KOPT-K1 (cell line): Measurements from ENCODE around the gene AXL.
A peak's percentile ranks its signal among the peaks of the same experiment; 100 is the strongest.

Experiments used
- H3K27ac ChIP-seq: fragments of 200-600 bp; sonication (generic); 2 replicates; pipeline ENCODE4 v1.5.1; 2016; ENCODE audit warnings: antibody characterized with exemption, mild to moderate bottlenecking, low read depth, low read length; ENCODE audit not compliant: poor library complexity, severe bottlenecking
- H3K36me3 ChIP-seq: fragments of 200-600 bp; sonication (generic); 2 replicates; pipeline ENCODE4 v1.5.1; 2017; ENCODE audit warnings: antibody characterized with exemption, mild to moderate bottlenecking, low read length, moderate library complexity; ENCODE audit not compliant: insufficient read depth
- H3K9me3 ChIP-seq: fragments of 200-600 bp; sonication (generic); 2 replicates; pipeline ENCODE4 v1.5.1; 2017; ENCODE audit warnings: antibody characterized with exemption, low read length, mild to moderate bottlenecking; ENCODE audit not compliant: insufficient read depth, poor library complexity, severe bottlenecking

AXL gene

GRCh38 chr19:41300555-41300954 lies 81.5 kb downstream of the AXL start:
- H3K9me3 ChIP-seq: no peaks in the 10 kb centered on the region
- peaks cover 97% of the 10 kb centered on the region for H3K36me3 ChIP-seq
- no peak overlapping the region for H3K27ac ChIP-seq

- no peaks in the 10 kb centered on the region for H3K9me3 ChIP-seq
- peak overlapping the region; percentile 44 for H3K27ac ChIP-seq
- peaks cover 90% of the 10 kb centered on the region for H3K36me3 ChIP-seq
These were observed 83.8 kb downstream of the AXL start for GRCh38 chr19:41302624-41303351.

GRCh38 chr19:41303954-41304353 lies 84.9 kb downstream of the AXL start:
- peaks cover 84% of the 10 kb centered on the region for H3K36me3 ChIP-seq

GRCh38 chr19:41304706-41305483 lies 85.9 kb downstream of the AXL start:
- Histone ChIP-seq H3K9me3 (no peaks in the 10 kb centered on the region), H3K36me3 (peaks cover 74% of the 10 kb centered on the region), H3K27ac (peak overlapping the region; percentile 98)

More at GRCh38 chr19:41303954-41304353, 84.9 kb downstream of the AXL start:
- H3K9me3 ChIP-seq: no peaks in the 10 kb centered on the region
- no peak overlapping the region for H3K27ac ChIP-seq

GRCh38 chr19:41305927-41306793 lies 87.1 kb downstream of the AXL start:
- H3K9me3 ChIP-seq: no peaks in the 10 kb centered on the region
- H3K27ac ChIP-seq: peak overlapping the region; percentile 98
- H3K36me3 ChIP-seq: peaks cover 62% of the 10 kb centered on the region

- Histone ChIP-seq H3K9me3 (no peaks in the 10 kb centered on the region), H3K27ac (peak overlapping the region; percentile 98), H3K36me3 (peaks cover 57% of the 10 kb centered on the region)
These were observed 88.3 kb downstream of the AXL start for GRCh38 chr19:41307090-41307875.

- Histone ChIP-seq H3K27ac (peak overlapping the region; percentile 98), H3K36me3 (peaks cover 58% of the 10 kb centered on the region), H3K9me3 (no peaks in the 10 kb centered on the region)
These were observed 89.0 kb downstream of the AXL start for GRCh38 chr19:41307954-41308449.

GRCh38 chr19:41308450-41309179 lies 89.6 kb downstream of the AXL start:
- H3K36me3 ChIP-seq: peaks cover 58% of the 10 kb centered on the region
- no peaks in the 10 kb centered on the region for H3K9me3 ChIP-seq
- H3K27ac ChIP-seq: peak overlapping the region; percentile 98

GRCh38 chr19:41309180-41310032 lies 90.4 kb downstream of the AXL start:
- H3K36me3 ChIP-seq: peaks cover 58% of the 10 kb centered on the region

GRCh38 chr19:41310033-41310831 lies 91.2 kb downstream of the AXL start, which contains the start of gene CCDC97:
TSS of gene CCDC97 (plus strand) at chr19:41310172. CDS start at chr19:41310311, 139 bp downstream.
- Histone ChIP-seq H3K27ac (peak within 1 kb of the TSS; percentile 98), H3K9me3 (no peaks in the 10 kb centered on the region), H3K36me3 (peaks cover 56% of the 10 kb centered on the region)

More at GRCh38 chr19:41309180-41310032, 90.4 kb downstream of the AXL start:
- H3K27ac ChIP-seq: peak overlapping the region; percentile 98
- H3K9me3 ChIP-seq: no peaks in the 10 kb centered on the region

GRCh38 chr19:41311072-41311471 lies 92.0 kb downstream of the AXL start:
- H3K9me3 ChIP-seq: no peaks in the 10 kb centered on the region
- peak overlapping the region; percentile 98 for H3K27ac ChIP-seq
- H3K36me3 ChIP-seq: peaks cover 56% of the 10 kb centered on the region
